Naive thymus-derived CD8-positive, alpha-beta T cell (primary cell): ENCODE measurements around the gene ABL2. TPM values are rescaled to one million over a fixed set of nuclear protein-coding genes. Genes with fewer than 3 reads are reported as not detected.
A peak's percentile ranks its signal among the peaks of the same experiment; 100 is the strongest.

Experiments used
- ATAC-seq, 2 donors: fragments of 150-1000 bp; cut with Tn5 transposase in 1 of 2; sonication (Bioruptor Pico), chemical (Tn5 transposase) in 1 of 2; 1 replicate in 1 of 2; 2 replicates in 1 of 2; pipeline ENCODE4 v1.10.0; 2021; ENCODE audit warnings: mild to moderate bottlenecking in 2 of 2, moderate library complexity in 2 of 2
- POLR2A ChIA-PET: fragments of 350-600 bp; sonication (Branson Sonifier 250); formaldehyde crosslinking; loops from one replicate; lab custom pipeline; 2021; ENCODE audit warnings: antibody characterized with exemption; lab: Charles Lee
- DNase-seq, 10 donors: peaks; one replicate each; pipeline versions ENCODE4 v3.0.0 to v3.0.0-alpha.2; 2020 to 2022
- H3K27ac Mint-ChIP-seq, 10 donors: one replicate each; pipeline ENCODE4 v1.8.0; 2020 to 2022; ENCODE audit warnings: mild to moderate bottlenecking in 10 of 10, mixed read lengths in 10 of 10, moderate library complexity in 4 of 10, inconsistent platforms in 1 of 10
- H3K27me3 Mint-ChIP-seq, 5 donors: one replicate each; pipeline ENCODE4 v1.8.0; 2021 to 2022; ENCODE audit warnings: mixed read lengths in 5 of 5
- H3K36me3 Mint-ChIP-seq, 3 donors: one replicate each; pipeline ENCODE4 v1.8.0; 2020 to 2022; ENCODE audit warnings: mixed read lengths in 3 of 3, mild to moderate bottlenecking in 2 of 3, inconsistent platforms in 1 of 3
- H3K4me1 Mint-ChIP-seq, 4 donors: one replicate each; pipeline ENCODE4 v1.8.0; 2021 to 2022; ENCODE audit warnings: mixed read lengths in 4 of 4
- H3K4me3 Mint-ChIP-seq, 10 donors: one replicate each; pipeline ENCODE4 v1.8.0; 2020 to 2022; ENCODE audit warnings: mild to moderate bottlenecking in 10 of 10, mixed read lengths in 10 of 10, moderate library complexity in 6 of 10, inconsistent platforms in 1 of 10
- H3K9me3 Mint-ChIP-seq, 9 donors: one replicate each; pipeline ENCODE4 v1.8.0; 2020 to 2022; ENCODE audit warnings: mixed read lengths in 9 of 9, mild to moderate bottlenecking in 3 of 9, inconsistent platforms in 1 of 9, moderate library complexity in 1 of 9
- polyA plus RNA-seq, 3 donors: library from polyadenylated mRNA; unstranded; fragments of 300-500 nt; fragmentation: Illumina TruSeq; gene quantifications; one replicate each; pipeline ENCODE4 v1.2.3, GENCODE V29; 2021
- total RNA-seq, 8 experiments: library from RNA in 2 of 8; stranded (reverse) in 2 of 8; gene quantifications; one replicate each; pipeline ENCODE4 v1.2.3 and lab custom pipeline; 2021 to 2026

The ABL2 gene
- total and polyA plus RNA-seq, 5 experiments from 2014 or later: 0.45 to 19.3 (median 2.2) TPM

- Mint-ChIP-seq H3K4me1 (peaks cover 10 to 38% (median 19%) of the 10 kb centered on the region in 4 donors), H3K9me3 (no peaks in the 10 kb centered on the region), H3K27ac (peak overlapping the region in 2 of 10 donors; percentile 3 to 15), H3K36me3 (peaks cover 0 to 10% (median 5%) of the 10 kb centered on the region in 3 donors), H3K27me3 (no peaks in the 10 kb centered on the region), H3K4me3 (no peak overlapping the region)
- ATAC-seq: no peak
- no peak for DNase-seq
- POLR2A ChIA-PET: interaction anchor here (0.6 kb wide), 1 partner anchor 1937 kb away, joined by 3 read pairs; no protein-coding TSS in a partner anchor
Measured at GRCh38 chr1:179166663-179167417, 62.6 kb downstream of the ABL2 start.

- ATAC-seq (no peak), DNase-seq (no peak)
- H3K4me1 Mint-ChIP-seq: peaks cover 13 to 35% (median 18%) of the 10 kb centered on the region in 4 donors
- no peak overlapping the region for H3K4me3 Mint-ChIP-seq
- H3K27ac Mint-ChIP-seq: no peak overlapping the region
- H3K9me3 Mint-ChIP-seq: no peaks in the 10 kb centered on the region
- H3K36me3 Mint-ChIP-seq: peaks cover 0 to 12% (median 7%) of the 10 kb centered on the region in 3 donors
- no peaks in the 10 kb centered on the region for H3K27me3 Mint-ChIP-seq
- POLR2A ChIA-PET: no interaction called here
Measured at GRCh38 chr1:179164494-179164893, 65.0 kb downstream of the ABL2 start.

DNA sequence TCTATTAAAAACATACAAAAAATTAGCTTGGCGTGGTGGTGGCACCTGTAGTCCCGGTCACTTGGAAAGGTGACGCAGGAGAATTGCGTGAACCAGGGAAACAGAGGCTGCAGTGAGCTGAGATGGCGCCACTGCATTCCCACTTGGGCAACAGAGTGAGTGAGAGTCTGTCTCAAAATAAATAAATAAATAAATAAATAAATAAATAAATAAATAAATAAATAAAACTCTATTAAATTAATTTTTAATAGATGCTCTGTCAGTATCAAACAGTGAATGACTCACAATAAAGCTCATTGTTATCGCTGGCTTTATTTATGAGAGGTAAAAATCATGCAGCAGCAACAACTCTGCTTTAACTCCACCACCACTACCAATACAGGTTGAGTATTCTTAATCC lies 72.8 kb downstream of the ABL2 start:
- Mint-ChIP-seq H3K4me1 (peaks cover 13 to 29% (median 22%) of the 10 kb centered on the region in 4 donors), H3K36me3 (peaks cover 0 to 4% (median 4%) of the 10 kb centered on the region in 3 donors), H3K4me3 (no peak overlapping the region), H3K27me3 (no peaks in the 10 kb centered on the region), H3K27ac (no peak overlapping the region), H3K9me3 (no peaks in the 10 kb centered on the region)
- ATAC-seq (no peak), DNase-seq (no peak)
- POLR2A ChIA-PET: no interaction called here

GRCh38 chr1:179156026-179156425 lies 73.5 kb downstream of the ABL2 start:
- Mint-ChIP-seq H3K4me1 (peaks cover 11 to 29% (median 23%) of the 10 kb centered on the region in 4 donors), H3K27ac (no peak overlapping the region), H3K36me3 (peaks cover 0 to 6% (median 4%) of the 10 kb centered on the region in 3 donors), H3K27me3 (no peaks in the 10 kb centered on the region), H3K4me3 (no peak overlapping the region), H3K9me3 (no peaks in the 10 kb centered on the region)
- DNase-seq (no peak), ATAC-seq (no peak)
- POLR2A ChIA-PET: no interaction called here

DNA sequence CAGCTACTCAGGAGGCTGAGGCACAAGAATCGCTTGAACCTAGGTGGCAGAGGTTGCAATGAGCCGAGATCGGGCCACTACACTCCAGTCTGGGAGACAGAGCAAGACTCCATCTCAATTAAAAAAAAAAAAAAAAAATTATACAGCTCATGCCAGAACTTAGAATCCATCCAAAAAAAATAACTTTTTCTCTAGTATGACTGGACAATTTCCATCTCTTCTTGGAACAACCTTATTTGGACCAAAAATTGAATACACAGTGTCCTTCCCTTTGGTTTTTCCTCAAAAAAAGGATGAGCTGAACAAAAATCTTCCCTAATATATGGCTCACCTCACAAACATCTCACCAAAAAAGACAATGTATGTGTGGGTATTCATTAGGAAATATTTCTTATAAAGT lies 73.9 kb downstream of the ABL2 start:
- Mint-ChIP-seq H3K4me1 (peaks cover 11 to 29% (median 23%) of the 10 kb centered on the region in 4 donors), H3K36me3 (peaks cover 0 to 9% (median 4%) of the 10 kb centered on the region in 3 donors), H3K27ac (no peak overlapping the region), H3K27me3 (no peaks in the 10 kb centered on the region), H3K9me3 (no peaks in the 10 kb centered on the region), H3K4me3 (no peak overlapping the region)
- POLR2A ChIA-PET: no interaction called here
- no peak for DNase-seq
- ATAC-seq: no peak

DNA sequence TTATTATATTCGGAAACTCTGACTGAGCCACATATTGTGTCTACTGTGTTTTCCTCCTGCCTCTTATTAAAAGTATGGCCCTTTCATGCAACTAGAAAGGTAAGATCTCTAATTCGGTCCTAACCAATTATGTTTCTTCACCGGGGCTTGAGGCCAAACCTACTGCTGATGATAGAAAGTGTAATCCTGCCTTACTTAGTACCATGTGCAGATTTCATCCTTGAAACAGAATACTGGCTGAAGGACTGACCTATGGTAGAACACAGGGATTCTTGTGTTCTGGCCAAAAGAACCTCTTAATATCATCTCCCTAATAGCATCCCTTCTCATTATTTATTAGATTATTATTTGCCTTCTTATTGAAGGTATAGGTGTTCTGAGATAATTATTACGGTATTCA lies 75.0 kb downstream of the ABL2 start:
- POLR2A ChIA-PET: no interaction called here
- DNase-seq (no peak), ATAC-seq (no peak)
- Mint-ChIP-seq H3K4me1 (peaks cover 11 to 34% (median 23%) of the 10 kb centered on the region in 4 donors), H3K27me3 (no peaks in the 10 kb centered on the region), H3K9me3 (peaks cover 0 to 5% (median 0%) of the 10 kb centered on the region in 9 donors), H3K4me3 (no peak overlapping the region), H3K36me3 (peaks cover 0 to 15% (median 4%) of the 10 kb centered on the region in 3 donors), H3K27ac (peak overlapping the region in 1 of 10 donors; percentile 44)

DNA sequence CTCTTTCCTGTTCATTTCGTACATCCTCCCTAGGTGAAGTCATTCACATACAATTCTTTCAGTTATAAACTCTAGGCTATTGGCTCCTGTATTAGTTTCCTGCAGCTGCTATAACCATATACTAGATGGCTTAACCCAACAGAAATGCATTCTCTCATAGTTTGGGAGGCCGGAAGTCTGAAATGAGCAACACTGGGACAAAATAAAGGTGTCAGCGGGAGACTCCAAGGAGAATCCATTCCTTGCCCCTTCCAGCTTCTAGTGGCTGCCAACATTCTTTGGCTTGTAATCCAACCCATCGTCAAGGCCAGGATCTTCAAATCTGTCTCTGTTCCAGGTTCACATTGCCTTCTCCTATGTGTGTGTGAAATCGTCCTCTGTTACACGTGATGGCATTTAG lies 76.3 kb downstream of the ABL2 start:
- POLR2A ChIA-PET: no interaction called here
- peaks cover 0 to 24% (median 8%) of the 10 kb centered on the region in 3 donors for H3K36me3 Mint-ChIP-seq
- peaks cover 11 to 34% (median 23%) of the 10 kb centered on the region in 4 donors for H3K4me1 Mint-ChIP-seq
- H3K27ac Mint-ChIP-seq: peak overlapping the region in 3 of 10 donors; percentile 2 to 22 (median 8)
- DNase-seq (no peak), ATAC-seq (peak in 1 of 2 donors; percentile 43)
- no peak overlapping the region for H3K4me3 Mint-ChIP-seq
- H3K27me3 Mint-ChIP-seq: no peaks in the 10 kb centered on the region
- H3K9me3 Mint-ChIP-seq: peaks cover 0 to 5% (median 0%) of the 10 kb centered on the region in 9 donors

- peak overlapping the region in 5 of 10 donors; percentile 1 to 27 (median 2) for H3K27ac Mint-ChIP-seq
Measured at GRCh38 chr1:179151908-179152682, 77.4 kb downstream of the ABL2 start.

DNA sequence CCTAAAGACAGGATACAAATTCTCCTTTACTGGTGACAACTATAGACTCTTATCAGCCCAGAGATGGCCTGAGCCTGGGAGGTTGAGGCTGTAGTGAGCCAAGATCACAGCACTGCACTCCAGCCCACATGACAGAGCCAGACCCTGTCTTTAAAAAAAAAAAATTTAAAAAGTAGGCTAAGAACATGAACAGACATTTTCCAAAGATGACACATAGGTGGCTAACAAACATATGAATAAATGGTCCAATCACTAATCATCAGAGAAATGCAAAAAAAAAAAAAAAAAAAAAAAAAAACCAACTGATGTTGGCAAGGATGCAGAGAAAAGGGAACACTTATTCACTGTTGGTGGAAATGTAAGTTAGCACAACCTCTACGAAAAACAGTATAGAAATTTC lies 82.6 kb downstream of the ABL2 start:
- Mint-ChIP-seq H3K36me3 (peaks cover 0 to 33% (median 8%) of the 10 kb centered on the region in 3 donors), H3K4me3 (no peak overlapping the region), H3K27ac (peak overlapping the region in 8 of 10 donors; percentile 1 to 75 (median 28)), H3K27me3 (no peaks in the 10 kb centered on the region), H3K4me1 (peaks cover 13 to 32% (median 27%) of the 10 kb centered on the region in 4 donors), H3K9me3 (peaks cover 0 to 5% (median 0%) of the 10 kb centered on the region in 9 donors)
- ATAC-seq (no peak), DNase-seq (no peak)
- POLR2A ChIA-PET: interaction anchor here (0.6 kb wide), 1 partner anchor 26 kb away, joined by 3 read pairs; no protein-coding TSS in a partner anchor

More at GRCh38 chr1:179151908-179152682, 77.4 kb downstream of the ABL2 start:
- Mint-ChIP-seq H3K4me1 (peaks cover 8 to 34% (median 23%) of the 10 kb centered on the region in 4 donors), H3K27me3 (no peaks in the 10 kb centered on the region), H3K9me3 (peaks cover 0 to 5% (median 0%) of the 10 kb centered on the region in 9 donors), H3K4me3 (no peak overlapping the region), H3K36me3 (peaks cover 0 to 32% (median 11%) of the 10 kb centered on the region in 3 donors)
- DNase-seq: no peak
- ATAC-seq: no peak
- POLR2A ChIA-PET: no interaction called here

GRCh38 chr1:179146476-179146875 lies 83.0 kb downstream of the ABL2 start:
- POLR2A ChIA-PET: interaction anchor here (0.6 kb wide), 1 partner anchor 26 kb away, joined by 3 read pairs; no protein-coding TSS in a partner anchor
- Mint-ChIP-seq H3K27me3 (no peaks in the 10 kb centered on the region), H3K4me3 (no peak overlapping the region), H3K27ac (peak overlapping the region; percentile 1 to 81 (median 40)), H3K4me1 (peaks cover 18 to 33% (median 29%) of the 10 kb centered on the region in 4 donors), H3K9me3 (peaks cover 0 to 5% (median 0%) of the 10 kb centered on the region in 9 donors), H3K36me3 (peaks cover 0 to 33% (median 8%) of the 10 kb centered on the region in 3 donors)
- DNase-seq (no peak), ATAC-seq (no peak)

DNA sequence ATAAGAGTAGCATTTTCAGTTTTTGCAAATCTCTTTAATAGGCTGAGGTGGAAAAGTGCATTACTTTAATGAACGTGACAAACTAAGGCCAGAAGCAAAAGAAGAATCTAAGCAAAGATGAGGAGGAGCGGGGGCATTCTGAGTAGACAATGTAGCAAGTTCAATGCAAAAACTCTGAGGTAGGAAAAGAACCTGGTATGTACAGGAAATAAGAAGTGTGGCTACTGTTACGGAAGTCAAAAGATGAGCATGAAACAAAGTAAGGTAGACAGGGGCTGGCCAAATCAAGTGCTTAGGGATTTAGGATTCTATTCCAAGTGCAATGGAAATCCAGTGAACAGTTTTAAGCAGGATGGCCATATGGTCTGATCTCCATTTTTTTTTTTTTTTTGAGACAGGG lies 84.0 kb downstream of the ABL2 start:
- Mint-ChIP-seq H3K36me3 (peaks cover 0 to 27% (median 8%) of the 10 kb centered on the region in 3 donors), H3K4me3 (peak overlapping the region in 3 of 10 donors; percentile 1 to 37 (median 15)), H3K9me3 (peaks cover 0 to 5% (median 0%) of the 10 kb centered on the region in 9 donors), H3K4me1 (peaks cover 20 to 43% (median 36%) of the 10 kb centered on the region in 4 donors), H3K27ac (peak overlapping the region; percentile 1 to 82 (median 38)), H3K27me3 (no peaks in the 10 kb centered on the region)
- DNase-seq (peak in 2 of 10 donors; percentile 17 to 32), ATAC-seq (peak; percentile 54 to 62)
- POLR2A ChIA-PET: interaction anchor here (0.6 kb wide), 1 partner anchor 149 kb away, joined by 3 read pairs; no protein-coding TSS in a partner anchor

- H3K9me3 Mint-ChIP-seq: peaks cover 0 to 2% (median 0%) of the 10 kb centered on the region in 9 donors
- H3K36me3 Mint-ChIP-seq: peaks cover 0 to 22% (median 8%) of the 10 kb centered on the region in 3 donors
- H3K4me3 Mint-ChIP-seq: no peak overlapping the region
- ATAC-seq: no peak
- H3K27ac Mint-ChIP-seq: no peak overlapping the region
- peaks cover 24 to 45% (median 43%) of the 10 kb centered on the region in 4 donors for H3K4me1 Mint-ChIP-seq
- POLR2A ChIA-PET: no interaction called here
- no peaks in the 10 kb centered on the region for H3K27me3 Mint-ChIP-seq
- DNase-seq: no peak
Measured at GRCh38 chr1:179144626-179145025, 84.9 kb downstream of the ABL2 start.
